GM18909 (cell line): ENCODE measurements around the gene TK1.

ENCODE experiments used
- ATAC-seq: cut with Tn5 transposase; IDR thresholded peaks from one replicate; pipeline ENCODE4 v1.9.1; 2021; ENCODE audit warnings: mild to moderate bottlenecking; ENCODE audit not compliant: unreplicated experiment, poor library complexity

The TK1 gene

DNA sequence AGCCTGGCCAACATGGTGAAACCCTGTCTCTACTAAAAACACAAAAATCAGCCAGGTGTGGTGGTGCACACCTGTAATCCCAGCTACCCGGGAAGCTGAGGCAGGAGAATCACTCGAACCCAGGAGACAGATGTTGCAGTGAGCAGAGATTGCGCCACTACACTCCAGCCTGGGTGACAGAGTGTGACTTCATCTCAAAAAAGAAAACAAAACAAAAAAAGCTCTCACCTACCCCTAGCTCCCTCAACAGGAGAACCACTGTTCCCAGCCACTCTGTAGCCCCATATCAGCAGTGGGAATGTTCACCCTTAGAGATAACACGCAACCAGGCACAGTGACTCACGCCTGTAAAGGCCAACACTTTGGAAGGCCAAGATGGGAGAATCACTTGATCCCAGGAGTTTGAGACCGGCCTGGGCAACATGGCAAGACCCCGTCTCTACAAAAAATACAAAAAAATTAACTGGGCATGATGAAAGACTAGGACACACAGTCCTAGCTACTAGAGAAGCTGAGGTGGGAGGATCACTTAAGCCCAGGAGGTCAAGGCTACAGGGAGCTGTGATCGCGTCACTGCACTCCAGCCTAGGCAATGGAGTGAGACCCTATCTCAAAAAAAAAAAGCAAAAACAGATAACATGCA is 50.9 kb downstream of the TK1 start:
- ATAC-seq: no peak

DNA sequence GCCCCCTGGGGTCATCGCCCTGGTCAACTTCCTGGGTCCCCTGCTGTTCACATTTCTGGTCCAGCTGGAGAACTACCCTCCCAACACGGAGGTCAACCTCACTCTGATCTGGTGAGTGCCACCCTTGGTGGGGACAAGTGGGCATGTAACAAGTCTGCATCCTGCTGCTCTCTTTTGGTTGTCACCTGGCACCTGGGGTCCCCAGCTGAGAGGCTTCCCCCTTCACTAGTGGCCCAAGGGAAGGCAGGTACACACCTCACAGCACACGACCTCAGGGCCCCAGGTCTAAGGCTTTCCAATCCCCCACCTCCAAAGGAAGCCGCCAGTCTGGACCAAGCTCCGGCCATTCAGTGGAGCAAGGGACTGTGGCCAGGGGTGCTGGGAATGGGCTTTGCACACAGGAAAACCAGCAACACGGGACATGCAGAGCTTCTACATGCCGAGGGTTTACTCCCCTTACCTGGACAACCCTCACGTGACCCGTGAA is 51.9 kb downstream of the TK1 start:
- ATAC-seq: no peak

DNA sequence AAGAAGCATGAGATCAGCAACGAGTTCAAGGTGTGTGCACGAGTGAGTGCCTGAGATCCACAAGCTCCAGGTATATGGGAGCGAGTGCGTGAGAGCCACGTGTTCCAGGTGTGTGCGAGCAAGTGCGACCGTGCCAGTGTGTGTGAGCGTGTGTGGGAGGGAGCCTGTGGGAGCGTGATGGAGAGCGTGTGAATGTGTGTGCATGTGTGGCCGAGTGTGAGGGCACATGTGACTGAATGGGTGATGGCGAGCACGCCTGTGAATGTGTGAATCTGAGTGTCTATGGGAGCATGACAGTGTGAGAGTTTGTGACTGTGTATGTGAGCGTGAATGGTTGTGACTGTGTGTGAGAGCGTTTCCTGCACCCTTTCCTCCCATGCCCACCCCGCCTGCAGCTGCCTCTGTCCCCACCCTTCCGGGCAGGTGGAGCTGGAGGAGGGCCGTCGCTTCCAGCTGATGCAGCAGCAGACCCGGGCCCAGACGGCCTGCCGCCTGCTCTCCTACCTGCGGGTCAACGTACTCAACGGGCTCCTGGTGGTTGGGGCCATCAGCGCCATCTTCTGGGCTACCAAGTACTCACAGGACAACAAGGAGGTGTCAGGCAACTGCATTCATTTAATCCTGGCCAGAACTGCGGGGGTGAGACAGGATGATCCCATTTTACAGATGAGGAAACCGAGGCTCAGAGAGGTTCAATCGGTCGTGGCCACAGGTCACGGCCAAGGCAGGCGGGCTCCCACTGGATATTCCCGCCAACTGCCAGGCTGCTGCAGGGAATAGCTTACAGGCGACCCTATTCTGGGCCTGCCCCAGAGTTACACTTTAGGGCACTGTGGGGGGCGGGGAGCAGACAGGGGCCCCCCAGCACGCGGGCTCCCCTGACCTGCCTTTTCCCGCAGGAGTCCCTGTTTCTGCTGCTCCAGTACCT is 52.6 kb downstream of the TK1 start:
- no peak for ATAC-seq

DNA sequence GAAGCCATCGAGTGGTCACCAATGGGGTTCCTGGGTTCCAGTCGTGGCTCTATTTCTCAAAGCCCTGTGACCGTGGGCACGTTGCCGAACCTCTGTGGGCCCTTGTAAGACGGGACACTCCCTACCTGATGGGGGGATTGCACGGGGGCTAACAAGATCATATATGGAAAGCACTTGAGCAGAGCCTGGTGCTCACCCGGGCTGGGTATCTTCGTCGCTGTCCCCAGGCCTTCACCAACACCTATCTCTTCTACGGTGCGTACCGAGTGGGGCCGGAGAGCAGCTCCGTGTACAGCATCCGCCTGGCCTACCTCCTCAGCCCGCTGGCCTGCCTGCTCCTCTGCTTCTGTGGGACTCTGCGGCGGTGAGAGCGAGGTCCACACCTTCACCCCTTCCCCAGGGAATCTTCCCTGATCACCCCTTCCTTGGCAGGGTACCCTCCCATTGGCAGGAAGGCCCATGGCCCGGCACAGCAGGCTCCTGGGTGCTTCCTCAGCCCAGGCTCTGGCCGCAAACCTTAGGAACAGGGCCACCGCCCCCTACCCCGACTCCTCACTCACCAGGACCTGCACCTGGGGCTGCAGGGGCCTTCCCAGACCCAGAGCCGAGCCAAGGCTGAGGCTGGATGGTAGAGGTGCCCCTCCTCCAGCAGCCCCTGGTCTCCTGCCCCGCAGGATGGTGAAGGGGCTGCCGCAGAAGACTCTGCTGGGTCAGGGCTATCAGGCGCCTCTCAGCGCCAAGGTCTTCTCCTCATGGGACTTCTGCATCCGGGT is 53.5 kb downstream of the TK1 start:
- ATAC-seq: no peak

DNA sequence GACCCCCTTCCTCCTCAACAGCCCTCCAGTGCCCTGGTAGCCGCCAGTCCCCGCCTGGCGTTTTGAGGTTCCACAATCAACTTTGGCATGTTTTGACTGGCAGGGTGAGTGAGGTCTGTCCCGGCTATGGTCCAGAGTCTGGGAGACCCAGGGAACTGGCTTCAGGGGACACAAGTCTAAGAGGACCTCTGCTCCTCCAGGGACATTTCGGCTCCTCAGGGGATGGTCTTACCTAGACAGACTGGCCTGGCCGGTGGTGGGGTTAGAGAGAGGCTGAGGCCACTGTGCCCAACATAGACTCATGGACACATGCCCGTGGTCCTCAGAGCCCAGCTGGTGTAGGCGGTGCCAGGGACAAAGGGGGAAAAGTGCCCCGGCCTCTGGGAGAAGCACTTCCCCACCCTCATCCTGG is 54.1 kb downstream of the TK1 start:
- no peak for ATAC-seq

DNA sequence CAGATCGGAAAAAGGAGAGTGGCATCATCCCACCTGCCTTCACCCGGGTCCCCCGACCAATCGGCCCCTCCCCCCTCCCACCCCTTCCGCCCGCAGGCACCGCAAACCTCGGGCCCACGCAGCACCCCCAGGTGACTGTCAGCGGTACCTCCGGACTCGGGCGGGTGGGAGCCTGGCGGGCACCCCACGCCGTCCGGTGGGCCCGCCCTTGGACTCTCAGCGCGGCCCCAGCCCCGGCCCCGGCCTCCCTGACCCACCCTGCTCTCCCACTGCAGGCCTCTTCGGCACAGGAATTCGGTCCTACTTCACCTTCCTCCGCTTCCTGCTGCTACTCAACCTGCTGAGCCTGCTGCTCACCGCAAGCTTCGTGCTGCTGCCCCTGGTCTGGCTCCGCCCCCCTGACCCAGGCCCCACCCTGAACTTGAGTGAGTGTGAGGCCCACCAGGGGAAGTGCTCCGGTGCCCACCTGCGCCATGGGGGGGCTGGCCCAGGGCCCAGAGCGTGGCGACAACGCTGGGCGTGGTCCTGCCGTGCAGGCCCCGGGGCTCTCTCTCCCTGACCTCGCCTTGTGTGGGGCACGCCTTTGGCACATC is 54.7 kb downstream of the TK1 start:
- ATAC-seq: peak; percentile 27

DNA sequence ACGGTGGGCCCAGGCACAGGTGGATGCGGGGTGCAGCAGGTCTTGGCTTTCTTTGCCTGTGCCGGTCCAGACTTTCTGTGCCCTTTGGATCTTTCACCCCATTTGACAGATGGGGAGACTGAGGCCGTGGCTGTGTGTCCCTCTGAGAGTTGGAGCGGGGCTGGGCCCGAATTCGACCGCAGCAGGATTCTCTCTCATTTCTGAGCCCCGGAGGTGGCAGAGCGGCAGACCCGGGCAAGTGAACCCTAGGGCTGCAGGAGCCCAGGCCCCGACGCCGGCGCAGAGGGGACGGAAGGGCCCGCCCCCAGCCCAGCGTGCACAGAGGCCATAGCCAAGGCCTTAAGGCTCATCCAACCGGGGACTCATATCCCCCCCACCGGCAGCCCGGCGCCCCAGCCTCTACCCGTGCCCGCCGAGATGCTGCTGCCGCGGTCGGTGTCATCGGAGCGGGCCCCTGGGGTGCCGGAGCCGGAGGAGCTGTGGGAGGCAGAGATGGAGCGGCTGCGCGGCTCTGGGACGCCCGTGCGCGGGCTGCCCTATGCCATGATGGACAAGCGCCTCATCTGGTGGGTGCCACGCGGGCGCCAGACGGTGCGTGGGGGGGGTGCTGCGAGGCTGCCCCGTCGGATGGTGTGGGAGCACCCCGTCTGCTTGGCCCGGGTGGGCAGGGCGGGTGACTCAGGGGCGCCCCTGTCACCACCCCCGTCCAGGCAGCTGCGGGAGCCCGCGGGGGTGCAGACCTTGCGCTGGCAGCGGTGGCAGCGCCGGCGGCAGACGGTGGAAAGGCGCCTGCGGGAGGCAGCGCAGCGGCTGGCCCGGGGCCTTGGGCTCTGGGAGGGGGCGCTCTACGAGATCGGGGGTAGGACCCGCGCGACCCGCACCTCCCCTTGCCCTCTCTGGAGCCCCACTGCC is 55.4 kb downstream of the TK1 start:
- ATAC-seq: no peak

DNA sequence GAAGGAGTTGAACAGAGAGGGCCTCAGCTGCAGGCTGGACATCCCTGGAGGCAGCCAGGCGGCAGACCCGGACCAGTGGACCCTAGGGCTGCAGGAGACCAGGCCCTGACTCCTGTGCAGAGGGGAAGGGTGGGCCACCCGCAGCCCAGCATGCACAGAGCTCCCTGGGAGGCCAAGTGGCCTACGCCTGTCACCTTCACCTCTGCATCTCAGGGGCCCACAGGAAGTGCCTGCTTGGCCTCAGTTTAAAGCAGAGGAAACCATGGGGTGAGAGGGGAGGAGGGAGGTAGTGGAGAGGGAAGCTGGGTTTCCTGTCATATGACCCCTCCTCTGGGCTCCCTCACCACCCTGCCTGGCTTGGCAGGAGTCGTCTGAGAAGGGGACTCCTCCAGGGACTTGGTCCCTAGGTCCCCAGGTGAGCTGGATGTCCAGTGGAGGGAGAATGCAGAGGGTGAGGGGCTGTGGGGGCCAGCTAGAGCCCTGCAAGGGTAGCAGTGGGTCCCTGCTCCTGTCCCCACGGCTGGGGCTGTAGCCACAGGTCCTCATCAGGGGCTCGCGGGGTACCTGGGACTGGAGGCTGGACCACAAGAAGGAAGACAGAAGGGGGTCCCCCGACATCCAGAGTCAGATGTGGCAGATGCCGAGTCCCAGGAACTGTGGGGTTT is 56.3 kb downstream of the TK1 start, which contains the start of gene TMC8:
Gene TMC8, plus strand, starts transcription at position 335 of the 665 bp plus-strand sequence. CDS start 818 bp downstream, outside the sequence.
- peak; percentile 22 for ATAC-seq

DNA sequence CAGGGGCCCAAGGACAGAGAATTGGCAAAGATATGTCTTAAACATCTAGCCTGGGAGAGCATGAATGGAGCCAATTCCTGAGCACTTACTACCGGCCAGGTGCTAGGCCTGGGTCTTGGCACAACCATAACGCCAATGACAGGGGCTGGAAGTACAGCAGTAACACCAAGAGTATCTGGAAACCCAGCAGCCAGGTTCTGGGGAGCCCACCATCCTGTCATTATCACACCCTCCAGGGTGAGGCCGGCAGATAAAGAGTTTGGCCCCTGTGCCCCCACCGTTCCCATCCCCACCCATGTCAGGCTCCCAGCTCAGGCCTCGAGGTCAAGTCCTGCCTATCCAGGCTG is 56.8 kb downstream of the TK1 start:
- ATAC-seq: no peak

DNA sequence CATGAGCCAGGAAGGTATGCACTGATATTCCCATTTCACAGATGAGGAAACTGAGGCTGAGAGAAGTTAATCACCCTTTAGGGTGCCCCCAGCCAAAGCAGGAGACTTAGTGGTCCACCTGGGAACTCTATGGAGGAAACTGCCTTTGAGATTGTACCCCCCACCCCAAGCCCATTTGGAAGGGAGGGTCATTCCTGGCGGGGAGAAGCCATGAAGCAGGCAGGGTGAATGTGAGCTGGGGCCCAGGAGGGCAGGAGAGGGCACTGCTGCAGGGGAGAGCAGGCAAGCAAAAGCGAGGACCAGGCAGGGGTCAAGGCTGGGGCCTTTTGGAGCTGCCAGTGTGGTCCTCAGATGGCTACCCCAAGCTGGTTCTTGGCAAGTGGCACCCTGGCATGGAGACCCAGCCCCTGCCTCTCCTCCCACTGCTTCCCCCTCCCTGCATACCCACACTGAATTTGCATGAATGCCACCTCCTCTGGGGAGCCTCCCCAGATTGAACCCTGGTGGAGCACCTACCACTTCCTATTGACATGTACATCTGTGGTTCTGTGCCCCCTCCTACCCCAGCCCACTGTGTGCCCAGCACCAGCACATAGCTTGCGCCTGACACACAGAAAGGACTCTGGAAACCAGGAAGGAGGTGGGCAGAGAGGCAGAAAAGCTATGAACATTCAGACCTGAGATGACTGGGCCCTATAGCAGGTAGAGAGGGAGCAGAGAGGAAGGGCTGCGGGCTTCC is 57.3 kb downstream of the TK1 start:
- no peak for ATAC-seq

DNA sequence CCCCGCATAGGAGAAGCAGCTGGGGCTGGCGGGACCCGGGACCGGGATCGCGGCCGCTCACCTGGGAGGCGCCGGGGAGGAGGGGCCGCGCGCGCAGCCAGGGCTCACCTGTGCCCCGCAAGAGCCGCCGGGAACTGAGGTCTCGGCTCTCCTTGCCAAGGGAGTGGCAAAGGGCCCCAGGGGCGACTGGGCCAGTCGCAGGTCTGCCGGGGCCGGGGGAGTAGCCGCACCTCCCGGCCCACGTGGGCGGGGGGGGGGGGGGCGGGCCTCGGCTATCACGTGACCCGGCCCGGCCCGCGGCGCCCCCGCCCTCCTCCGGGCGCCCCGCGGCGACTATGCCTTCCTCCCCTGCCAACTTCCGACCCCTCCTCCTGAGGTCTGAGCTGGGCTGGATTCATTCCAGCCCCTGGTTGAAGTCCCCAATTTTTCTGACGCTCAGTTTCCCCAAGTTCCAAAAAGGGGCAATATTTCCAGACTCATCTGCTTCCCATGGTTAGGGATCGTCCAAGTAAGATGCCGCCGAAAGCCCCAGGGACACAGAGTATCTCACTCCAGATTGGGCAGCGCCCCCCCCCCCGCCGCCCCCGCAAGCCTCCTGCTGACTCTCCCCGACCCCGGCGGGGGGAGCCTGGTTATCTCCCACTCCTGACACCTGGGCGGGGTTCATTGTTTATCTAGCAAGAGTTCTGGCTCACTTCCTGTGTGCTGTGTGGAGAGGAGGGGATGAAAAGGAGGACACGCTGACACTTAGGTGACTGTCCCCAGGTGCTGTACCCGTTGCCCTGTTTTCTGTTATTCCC is 58.1 kb downstream of the TK1 start, which contains the start of gene TMC6:
Gene TMC6, minus strand, starts transcription at position 205 of the 800 bp plus-strand sequence. CDS start 1,923 bp downstream, outside the sequence.
- no peak for ATAC-seq

DNA sequence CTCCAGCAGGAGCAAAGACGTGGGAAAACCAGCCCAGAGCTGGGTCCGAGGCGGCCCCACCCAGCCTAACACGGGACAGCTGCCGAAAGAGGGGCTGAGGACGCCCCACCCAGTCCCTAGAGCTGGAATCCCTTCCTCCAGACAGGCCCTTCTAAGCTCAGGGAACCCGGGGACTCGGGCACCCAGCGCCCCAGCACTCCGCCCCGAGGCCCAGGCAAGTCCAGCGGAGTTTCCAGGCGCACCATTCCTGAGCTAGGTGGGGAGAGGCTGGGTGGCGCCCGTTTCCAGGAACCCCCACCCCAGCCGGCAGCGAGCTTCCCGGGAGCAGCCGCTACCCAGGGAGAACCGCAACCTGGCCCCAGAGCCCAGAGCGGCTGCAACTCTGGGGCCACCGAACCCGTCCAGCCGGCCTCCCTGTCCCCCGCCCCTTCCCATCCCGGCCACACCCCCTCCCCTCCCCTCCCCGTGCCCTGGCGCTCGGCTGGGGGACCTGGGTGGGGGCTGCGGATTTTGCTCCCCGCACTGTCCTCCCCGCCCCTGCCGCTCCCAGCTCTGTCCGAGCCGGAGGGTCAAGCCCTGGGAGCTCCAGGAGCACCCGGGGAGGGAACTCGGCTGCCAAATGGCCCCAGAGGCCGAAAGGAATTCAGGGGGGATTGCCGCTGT is 58.8 kb downstream of the TK1 start:
- no peak for ATAC-seq

DNA sequence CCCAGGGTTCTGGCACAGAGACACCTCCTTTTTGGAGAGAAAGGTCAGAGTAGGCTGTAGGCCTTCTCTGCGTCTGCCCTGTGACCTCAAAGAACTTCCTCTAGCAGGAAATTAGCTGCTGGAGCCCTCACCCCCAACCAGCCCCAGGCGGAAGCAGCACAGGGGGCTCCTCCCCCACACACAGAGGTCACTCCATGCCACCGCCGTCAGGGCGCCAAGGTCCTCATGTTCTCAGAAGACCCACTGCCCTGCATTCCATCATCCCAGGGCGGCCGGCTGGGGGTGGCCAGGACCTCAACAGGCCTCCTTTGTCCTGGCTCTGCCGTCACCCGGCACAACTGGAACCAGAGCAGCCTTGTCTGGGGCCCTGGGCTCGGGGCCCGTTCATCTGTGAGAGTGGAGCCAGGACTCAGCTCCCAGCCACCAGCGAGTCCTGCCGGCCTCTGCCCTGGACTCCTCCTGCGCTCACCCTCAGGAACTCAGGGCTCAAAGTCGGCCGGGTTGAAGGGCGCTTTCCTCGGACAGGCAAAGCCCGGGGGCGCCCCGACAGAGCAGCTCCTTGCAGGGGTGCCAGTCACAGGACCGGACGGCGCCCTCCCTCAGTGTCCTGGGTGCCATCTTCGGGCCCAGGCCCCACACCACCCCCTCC is 59.5 kb downstream of the TK1 start:
- ATAC-seq: no peak

DNA sequence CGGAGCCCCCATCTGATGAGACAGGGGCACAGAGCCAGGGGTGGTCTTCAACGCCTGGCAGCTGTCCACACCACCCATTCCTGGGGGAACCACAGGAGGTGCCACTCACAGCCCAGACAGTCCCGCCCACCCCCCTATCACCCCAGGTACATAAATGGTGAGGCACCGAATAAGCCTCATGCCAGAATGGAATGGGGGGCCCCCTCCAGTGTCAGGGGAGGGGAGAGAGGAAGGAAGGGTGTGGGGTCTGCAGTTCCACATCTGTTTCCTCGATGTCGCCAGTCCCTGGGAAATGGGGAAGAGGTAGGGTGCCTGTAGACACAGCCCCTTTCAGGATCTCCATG is 60.0 kb downstream of the TK1 start:
- no peak for ATAC-seq

DNA sequence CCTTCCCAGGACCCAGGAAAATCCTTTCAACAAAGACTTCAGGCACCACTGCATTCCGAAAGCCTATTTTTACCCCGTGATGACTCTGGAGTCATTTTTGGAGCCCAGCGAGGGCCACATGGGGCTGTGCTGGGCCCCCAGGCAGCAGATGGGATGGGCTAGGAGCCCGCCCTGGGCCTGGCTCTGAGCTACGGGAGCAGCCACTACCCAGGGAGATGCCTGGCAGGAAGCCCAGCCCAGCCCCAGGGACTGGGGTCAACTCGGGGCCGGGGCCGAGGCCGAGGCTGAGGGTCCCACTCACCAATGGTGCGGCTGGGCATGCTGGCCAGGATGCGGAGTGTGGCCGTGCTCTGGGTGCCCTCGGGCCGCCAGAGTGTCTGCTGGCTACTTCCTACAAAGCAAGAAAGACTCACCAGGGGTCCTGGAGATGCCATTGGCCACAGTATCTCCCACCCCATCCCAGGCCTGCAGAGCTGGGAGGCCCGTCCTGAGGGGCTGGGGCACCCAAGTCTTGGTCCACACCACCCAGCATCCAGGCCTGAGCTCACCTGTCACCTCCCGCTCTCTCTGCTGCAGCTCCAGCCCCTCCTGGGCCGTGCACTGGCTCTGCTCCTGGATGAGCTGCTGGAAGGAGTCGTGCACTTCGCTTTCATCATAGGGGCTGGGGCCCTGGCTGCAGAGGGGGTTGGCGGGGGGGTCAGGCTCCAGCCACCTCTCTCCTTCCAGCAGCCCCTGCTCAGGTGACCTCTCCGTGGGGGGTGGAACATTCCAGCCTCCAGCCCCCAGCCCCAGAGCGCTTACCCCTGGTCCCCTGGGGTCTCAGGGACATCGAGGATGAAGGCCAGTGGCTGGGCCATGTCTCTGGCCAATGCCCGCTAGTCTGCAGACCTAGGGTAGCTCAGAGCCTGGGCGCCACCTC is 60.6 kb downstream of the TK1 start:
- ATAC-seq: no peak
